22Rv1 (cell line): Measurements from ENCODE around the gene COMMD4.

Experiments used
- H3K27ac ChIP-seq: fragments of 450-650 bp; 2 replicates; pipeline ENCODE4 v1.5.1; 2017
- ZFX ChIP-seq: fragments of 450-650 bp; IDR thresholded peaks from 2 replicates; pipeline ENCODE4 v1.6.1; 2017; ENCODE audit warnings: antibody characterized with exemption, borderline replicate concordance
- TF ChIP-seq, protein P1 (sequence below): fragments of 450-650 bp; IDR thresholded peaks from 2 replicates; pipeline ENCODE4 v1.5.1; 2017; ENCODE audit warnings: mild to moderate bottlenecking

The COMMD4 gene

GRCh38 chr15:75349851-75350588, 14.2 kb downstream of the COMMD4 start:
- H3K27ac ChIP-seq = no peak overlapping the region
- no peak for TF ChIP-seq ZFX
- TF ChIP-seq, protein P1, sequence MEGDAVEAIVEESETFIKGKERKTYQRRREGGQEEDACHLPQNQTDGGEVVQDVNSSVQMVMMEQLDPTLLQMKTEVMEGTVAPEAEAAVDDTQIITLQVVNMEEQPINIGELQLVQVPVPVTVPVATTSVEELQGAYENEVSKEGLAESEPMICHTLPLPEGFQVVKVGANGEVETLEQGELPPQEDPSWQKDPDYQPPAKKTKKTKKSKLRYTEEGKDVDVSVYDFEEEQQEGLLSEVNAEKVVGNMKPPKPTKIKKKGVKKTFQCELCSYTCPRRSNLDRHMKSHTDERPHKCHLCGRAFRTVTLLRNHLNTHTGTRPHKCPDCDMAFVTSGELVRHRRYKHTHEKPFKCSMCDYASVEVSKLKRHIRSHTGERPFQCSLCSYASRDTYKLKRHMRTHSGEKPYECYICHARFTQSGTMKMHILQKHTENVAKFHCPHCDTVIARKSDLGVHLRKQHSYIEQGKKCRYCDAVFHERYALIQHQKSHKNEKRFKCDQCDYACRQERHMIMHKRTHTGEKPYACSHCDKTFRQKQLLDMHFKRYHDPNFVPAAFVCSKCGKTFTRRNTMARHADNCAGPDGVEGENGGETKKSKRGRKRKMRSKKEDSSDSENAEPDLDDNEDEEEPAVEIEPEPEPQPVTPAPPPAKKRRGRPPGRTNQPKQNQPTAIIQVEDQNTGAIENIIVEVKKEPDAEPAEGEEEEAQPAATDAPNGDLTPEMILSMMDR = no peak

GRCh38 chr15:75350601-75351361, 14.9 kb downstream of the COMMD4 start:
- TF ChIP-seq, protein P1 = no peak
- no peak for TF ChIP-seq ZFX
- no peak overlapping the region for H3K27ac ChIP-seq

GRCh38 chr15:75352186-75353080, 16.6 kb downstream of the COMMD4 start:
- TF ChIP-seq ZFX = no peak
- TF ChIP-seq, protein P1 = no peak
- no peak overlapping the region for H3K27ac ChIP-seq

- TF ChIP-seq, protein P1 = no peak
- no peak overlapping the region for H3K27ac ChIP-seq
Measured at GRCh38 chr15:75353604-75354003, 17.7 kb downstream of the COMMD4 start.

- no peak overlapping the region for H3K27ac ChIP-seq
- TF ChIP-seq, protein P1 = no peak
- TF ChIP-seq ZFX = no peak
Measured at GRCh38 chr15:75354454-75354853, 18.6 kb downstream of the COMMD4 start.

DNA sequence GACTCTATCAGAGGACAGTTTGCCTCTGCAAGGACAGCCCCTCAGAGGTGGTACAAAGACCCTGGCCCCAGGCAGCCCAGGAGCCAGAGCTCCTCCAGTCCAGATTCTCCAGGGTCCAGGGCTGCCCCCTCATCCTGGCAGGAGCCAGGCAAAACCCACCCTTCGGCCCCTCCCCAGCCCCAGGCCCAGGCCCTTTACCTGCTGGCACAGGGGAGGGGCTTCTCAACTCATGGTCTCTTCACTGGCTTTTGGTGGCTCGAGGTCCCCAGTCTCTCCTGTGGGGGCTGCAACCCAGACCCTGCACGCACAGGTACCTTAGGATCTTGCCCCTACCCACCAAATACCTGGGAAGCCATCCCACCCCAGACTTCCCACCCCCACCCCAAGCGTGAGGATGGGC, 19.5 kb downstream of the COMMD4 start:
- no peak overlapping the region for H3K27ac ChIP-seq
- TF ChIP-seq, protein P1 = no peak
- no peak for TF ChIP-seq ZFX
